GM18907 (cell line): ENCODE measurements around the gene GABRA1.

Source experiments
- ATAC-seq: cut with Tn5 transposase; IDR thresholded peaks from one replicate; pipeline ENCODE4 v1.9.1; 2021; ENCODE audit warnings: mild to moderate bottlenecking, moderate library complexity; ENCODE audit not compliant: unreplicated experiment

GABRA1 gene

GRCh38 chr5:161847941-161848391, at the start of gene GABRA1:
TSS of gene GABRA1 (plus strand) at chr5:161848120. CDS start at chr5:161850811, 2,691 bp downstream.
- no peak for ATAC-seq

GRCh38 chr5:161799316-161799715, 48.6 kb upstream of the GABRA1 start:
- ATAC-seq = no peak

- ATAC-seq = no peak
These were observed 43.7 kb upstream of the GABRA1 start for GRCh38 chr5:161804263-161804662.

- no peak for ATAC-seq
These were observed 1.2 kb upstream of the GABRA1 start for GRCh38 chr5:161846746-161847145.

- no peak for ATAC-seq
These were observed 473 bp upstream of the GABRA1 start for GRCh38 chr5:161847447-161847846.

GRCh38 chr5:161850491-161850890, 2.6 kb downstream of the GABRA1 start:
- no peak for ATAC-seq

- ATAC-seq = no peak
These were observed 3.9 kb downstream of the GABRA1 start for GRCh38 chr5:161851691-161852299.

GRCh38 chr5:161857358-161857757, 9.4 kb downstream of the GABRA1 start:
- no peak for ATAC-seq

GRCh38 chr5:161863259-161863658, 15.3 kb downstream of the GABRA1 start:
- no peak for ATAC-seq

- no peak for ATAC-seq
These were observed 15.9 kb downstream of the GABRA1 start for GRCh38 chr5:161863811-161864210.

GRCh38 chr5:161865510-161865909, 17.6 kb downstream of the GABRA1 start:
- no peak for ATAC-seq

GRCh38 chr5:161889971-161890370, 42.1 kb downstream of the GABRA1 start:
- ATAC-seq = no peak

- no peak for ATAC-seq
These were observed 47.6 kb downstream of the GABRA1 start for GRCh38 chr5:161895514-161895913.

- ATAC-seq = no peak
These were observed 49.1 kb downstream of the GABRA1 start for GRCh38 chr5:161897033-161897432.

- ATAC-seq = no peak
These were observed 51.7 kb downstream of the GABRA1 start for GRCh38 chr5:161899590-161899989.

- no peak for ATAC-seq
These were observed 53.1 kb downstream of the GABRA1 start for GRCh38 chr5:161900981-161901380.

- ATAC-seq = no peak
These were observed 73.9 kb downstream of the GABRA1 start for GRCh38 chr5:161921781-161922180.

GRCh38 chr5:161924270-161924669, 76.3 kb downstream of the GABRA1 start:
- ATAC-seq = no peak

- no peak for ATAC-seq
These were observed 78.0 kb downstream of the GABRA1 start for GRCh38 chr5:161925960-161926359.

GRCh38 chr5:161934486-161934885, 86.6 kb downstream of the GABRA1 start:
- no peak for ATAC-seq

- ATAC-seq = no peak
These were observed 97.1 kb downstream of the GABRA1 start for GRCh38 chr5:161944974-161945373.

- ATAC-seq = no peak
These were observed 99.0 kb downstream of the GABRA1 start for GRCh38 chr5:161946911-161947310.
